ENCODE results near the gene HERPUD2. TPM values are rescaled to one million over a fixed set of nuclear protein-coding genes. Genes with fewer than 3 reads are reported as not detected.

Gene HERPUD2
- total RNA-seq, 4 donors from 2014 or later, result 27.0 to 35.9 (median 29.9) TPM

- H3K27me3 ChIP-seq, result no peaks in the 10 kb centered on the region
- TF ChIP-seq, protein P1, sequence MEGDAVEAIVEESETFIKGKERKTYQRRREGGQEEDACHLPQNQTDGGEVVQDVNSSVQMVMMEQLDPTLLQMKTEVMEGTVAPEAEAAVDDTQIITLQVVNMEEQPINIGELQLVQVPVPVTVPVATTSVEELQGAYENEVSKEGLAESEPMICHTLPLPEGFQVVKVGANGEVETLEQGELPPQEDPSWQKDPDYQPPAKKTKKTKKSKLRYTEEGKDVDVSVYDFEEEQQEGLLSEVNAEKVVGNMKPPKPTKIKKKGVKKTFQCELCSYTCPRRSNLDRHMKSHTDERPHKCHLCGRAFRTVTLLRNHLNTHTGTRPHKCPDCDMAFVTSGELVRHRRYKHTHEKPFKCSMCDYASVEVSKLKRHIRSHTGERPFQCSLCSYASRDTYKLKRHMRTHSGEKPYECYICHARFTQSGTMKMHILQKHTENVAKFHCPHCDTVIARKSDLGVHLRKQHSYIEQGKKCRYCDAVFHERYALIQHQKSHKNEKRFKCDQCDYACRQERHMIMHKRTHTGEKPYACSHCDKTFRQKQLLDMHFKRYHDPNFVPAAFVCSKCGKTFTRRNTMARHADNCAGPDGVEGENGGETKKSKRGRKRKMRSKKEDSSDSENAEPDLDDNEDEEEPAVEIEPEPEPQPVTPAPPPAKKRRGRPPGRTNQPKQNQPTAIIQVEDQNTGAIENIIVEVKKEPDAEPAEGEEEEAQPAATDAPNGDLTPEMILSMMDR (IDR thresholded peaks at IDR 0.05), result no peak
- no peak for TF ChIP-seq POLR2A (IDR thresholded peaks at IDR 0.05)
- no peaks in the 10 kb centered on the region for H3K9me3 ChIP-seq
- no peak overlapping the region for H3K27ac ChIP-seq
- H3K36me3 ChIP-seq, result no peaks in the 10 kb centered on the region
- no peak for DNase-seq
- no peaks in the 10 kb centered on the region for H3K4me1 ChIP-seq
- H3K4me3 ChIP-seq (replicated peaks in 1 of 3), result no peak overlapping the region
- WGBS, 2 donors, result 94 to 100% methylated on average over 1 of the region's 1 CpG
- intact Hi-C loops (cut with DNase I), result no loop called here
These were observed 75.1 kb downstream of the HERPUD2 start for GRCh38 chr7:35619863-35620262.

DNA sequence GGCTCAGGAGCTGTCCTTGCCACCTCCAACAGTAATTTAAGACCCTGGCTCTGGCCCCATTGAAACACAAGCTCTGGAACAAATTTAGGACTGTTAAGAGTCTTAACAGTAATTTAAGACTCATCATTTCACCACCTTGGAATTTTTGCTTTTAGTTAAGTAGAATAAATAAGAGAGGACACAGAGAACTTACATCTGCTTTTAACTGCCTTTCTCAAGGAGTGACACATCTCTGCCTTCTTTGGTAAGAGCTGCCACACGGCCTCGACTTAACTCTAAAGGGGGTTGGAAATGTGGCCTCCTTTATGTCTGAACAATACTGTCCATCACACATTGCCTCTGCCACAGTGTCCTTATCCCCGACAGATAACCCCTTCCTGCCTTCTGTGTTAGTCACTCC is 77.9 kb downstream of the HERPUD2 start:
- Histone ChIP-seq H3K27ac (no peak overlapping the region), H3K9me3 (no peaks in the 10 kb centered on the region), H3K36me3 (no peaks in the 10 kb centered on the region), H3K4me3 (replicated peaks in 1 of 3) (no peak overlapping the region), H3K27me3 (no peaks in the 10 kb centered on the region), H3K4me1 (no peaks in the 10 kb centered on the region)
- intact Hi-C loops (cut with DNase I), result no loop called here
- 63 to 71% methylated on average over 2 to 3 of the region's 3 CpGs for WGBS, 2 donors
- TF ChIP-seq, protein P1 (IDR thresholded peaks at IDR 0.05), result no peak
- TF ChIP-seq POLR2A (IDR thresholded peaks at IDR 0.05), result no peak
- no peak for DNase-seq

- no peak overlapping the region for H3K27ac ChIP-seq
- DNase-seq, result no peak
- no peaks in the 10 kb centered on the region for H3K9me3 ChIP-seq
- H3K27me3 ChIP-seq, result no peaks in the 10 kb centered on the region
- TF ChIP-seq, protein P1 (IDR thresholded peaks at IDR 0.05), result no peak
- TF ChIP-seq POLR2A (IDR thresholded peaks at IDR 0.05), result no peak
- 88 to 93% methylated on average over 2 of the region's 2 CpGs for WGBS, 2 donors
- no peaks in the 10 kb centered on the region for H3K36me3 ChIP-seq
- H3K4me3 ChIP-seq (replicated peaks in 1 of 3), result no peak overlapping the region
- H3K4me1 ChIP-seq, result no peaks in the 10 kb centered on the region
- intact Hi-C loops (cut with DNase I), result no loop called here
These were observed 81.8 kb downstream of the HERPUD2 start for GRCh38 chr7:35613150-35613549.

GRCh38 chr7:35605760-35606159 is 89.2 kb downstream of the HERPUD2 start:
- TF ChIP-seq POLR2A (IDR thresholded peaks at IDR 0.05), result no peak
- WGBS, 2 donors, result 25 to 43% methylated on average over 1 of the region's 1 CpG

GRCh38 chr7:35604595-35604994 is 90.3 kb downstream of the HERPUD2 start:
- Histone ChIP-seq H3K27ac (no peak overlapping the region), H3K4me1 (peaks cover 0 to 4% of the 10 kb centered on the region in 2 donors), H3K27me3 (no peaks in the 10 kb centered on the region), H3K9me3 (no peaks in the 10 kb centered on the region), H3K4me3 (replicated peaks in 1 of 3) (no peak overlapping the region), H3K36me3 (no peaks in the 10 kb centered on the region)
- intact Hi-C loops (cut with DNase I), result no loop called here
- no peak for DNase-seq
- TF ChIP-seq, protein P1 (IDR thresholded peaks at IDR 0.05), result no peak
- no peak for TF ChIP-seq POLR2A (IDR thresholded peaks at IDR 0.05)

More at GRCh38 chr7:35605760-35606159, 89.2 kb downstream of the HERPUD2 start:
- intact Hi-C loops (cut with DNase I), result no loop called here
- H3K4me3 ChIP-seq (replicated peaks in 1 of 3), result no peak overlapping the region
- H3K27ac ChIP-seq, result no peak overlapping the region
- DNase-seq, result no peak
- no peaks in the 10 kb centered on the region for H3K9me3 ChIP-seq
- peaks cover 0 to 4% of the 10 kb centered on the region in 2 donors for H3K4me1 ChIP-seq
- no peaks in the 10 kb centered on the region for H3K27me3 ChIP-seq
- no peaks in the 10 kb centered on the region for H3K36me3 ChIP-seq

GRCh38 chr7:35599645-35600044 is 95.3 kb downstream of the HERPUD2 start:
- no peak for TF ChIP-seq POLR2A (IDR thresholded peaks at IDR 0.05)
- TF ChIP-seq, protein P1 (IDR thresholded peaks at IDR 0.05), result no peak
- no peak overlapping the region for H3K4me3 ChIP-seq (replicated peaks in 1 of 3)
- H3K36me3 ChIP-seq, result no peaks in the 10 kb centered on the region
- no peaks in the 10 kb centered on the region for H3K27me3 ChIP-seq
- intact Hi-C loops (cut with DNase I), result no loop called here
- no peaks in the 10 kb centered on the region for H3K4me1 ChIP-seq
- no peak overlapping the region for H3K27ac ChIP-seq
- 69 to 94% methylated on average over 1 of the region's 1 CpG for WGBS, 2 donors
- no peaks in the 10 kb centered on the region for H3K9me3 ChIP-seq
- no peak for DNase-seq
